Measurements from ENCODE around the gene TMEM150C. TPM values are rescaled to one million over a fixed set of nuclear protein-coding genes. Genes with fewer than 3 reads are reported as not detected.

The TMEM150C gene
- total and polyA plus RNA-seq, 2 donors from 2014 or later = 7.7 to 22.9 TPM

DNA sequence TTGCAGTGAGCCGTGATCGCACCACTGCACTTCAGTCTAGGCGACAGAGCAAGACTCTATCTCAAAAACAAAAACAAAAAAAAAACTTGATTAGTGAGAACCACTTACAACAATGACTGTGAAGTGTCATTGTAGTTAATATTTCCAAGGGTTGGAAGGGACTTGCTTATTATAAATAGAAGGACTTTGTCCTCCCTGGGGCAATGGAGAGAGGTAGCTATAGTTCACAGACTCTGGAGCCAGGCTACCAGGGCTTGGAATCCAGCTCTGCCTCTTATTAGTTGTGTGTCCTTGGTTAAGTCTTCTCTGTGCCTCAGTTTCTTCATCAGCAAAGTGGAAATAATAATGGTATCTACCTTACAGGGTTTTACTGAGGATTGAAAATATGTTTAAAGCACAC, 51.6 kb downstream of the TMEM150C start:
- peaks cover 0 to 5% (median 0%) of the 10 kb centered on the region in 3 donors for H3K4me1 ChIP-seq (ENCODE audit: control insufficient read depth in 2 of 3, insufficient read depth in 2 of 3, low read depth in 1 of 3, low read length in 3 of 3)
- no peak overlapping the region for H3K27ac ChIP-seq (ENCODE audit: low read depth in 2 of 2, low read length in 2 of 2)
- TF ChIP-seq, protein P1, sequence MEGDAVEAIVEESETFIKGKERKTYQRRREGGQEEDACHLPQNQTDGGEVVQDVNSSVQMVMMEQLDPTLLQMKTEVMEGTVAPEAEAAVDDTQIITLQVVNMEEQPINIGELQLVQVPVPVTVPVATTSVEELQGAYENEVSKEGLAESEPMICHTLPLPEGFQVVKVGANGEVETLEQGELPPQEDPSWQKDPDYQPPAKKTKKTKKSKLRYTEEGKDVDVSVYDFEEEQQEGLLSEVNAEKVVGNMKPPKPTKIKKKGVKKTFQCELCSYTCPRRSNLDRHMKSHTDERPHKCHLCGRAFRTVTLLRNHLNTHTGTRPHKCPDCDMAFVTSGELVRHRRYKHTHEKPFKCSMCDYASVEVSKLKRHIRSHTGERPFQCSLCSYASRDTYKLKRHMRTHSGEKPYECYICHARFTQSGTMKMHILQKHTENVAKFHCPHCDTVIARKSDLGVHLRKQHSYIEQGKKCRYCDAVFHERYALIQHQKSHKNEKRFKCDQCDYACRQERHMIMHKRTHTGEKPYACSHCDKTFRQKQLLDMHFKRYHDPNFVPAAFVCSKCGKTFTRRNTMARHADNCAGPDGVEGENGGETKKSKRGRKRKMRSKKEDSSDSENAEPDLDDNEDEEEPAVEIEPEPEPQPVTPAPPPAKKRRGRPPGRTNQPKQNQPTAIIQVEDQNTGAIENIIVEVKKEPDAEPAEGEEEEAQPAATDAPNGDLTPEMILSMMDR (IDR thresholded peaks at IDR 0.05; ENCODE audit: borderline replicate concordance, extremely low read depth, insufficient read depth) = no peak
- DNase-seq (no peak), FAIRE-seq (no peak)
- H3K9ac ChIP-seq (ENCODE audit: low read length in 3 of 3) = no peak overlapping the region
- no peaks in the 10 kb centered on the region for H3K9me3 ChIP-seq (ENCODE audit: control insufficient read depth in 2 of 3, insufficient read depth in 1 of 3, low read length in 3 of 3)
- intact Hi-C loops (cut with DNase I) = no loop called here
- no peak overlapping the region for H3K4me3 ChIP-seq (ENCODE audit: low read length in 3 of 3)
- H3K36me3 ChIP-seq (ENCODE audit: control insufficient read depth in 2 of 3, insufficient read depth in 3 of 3, low read length in 3 of 3) = no peaks in the 10 kb centered on the region
- no peaks in the 10 kb centered on the region for H3K27me3 ChIP-seq (ENCODE audit: control insufficient read depth, insufficient read depth, low read length)

DNA sequence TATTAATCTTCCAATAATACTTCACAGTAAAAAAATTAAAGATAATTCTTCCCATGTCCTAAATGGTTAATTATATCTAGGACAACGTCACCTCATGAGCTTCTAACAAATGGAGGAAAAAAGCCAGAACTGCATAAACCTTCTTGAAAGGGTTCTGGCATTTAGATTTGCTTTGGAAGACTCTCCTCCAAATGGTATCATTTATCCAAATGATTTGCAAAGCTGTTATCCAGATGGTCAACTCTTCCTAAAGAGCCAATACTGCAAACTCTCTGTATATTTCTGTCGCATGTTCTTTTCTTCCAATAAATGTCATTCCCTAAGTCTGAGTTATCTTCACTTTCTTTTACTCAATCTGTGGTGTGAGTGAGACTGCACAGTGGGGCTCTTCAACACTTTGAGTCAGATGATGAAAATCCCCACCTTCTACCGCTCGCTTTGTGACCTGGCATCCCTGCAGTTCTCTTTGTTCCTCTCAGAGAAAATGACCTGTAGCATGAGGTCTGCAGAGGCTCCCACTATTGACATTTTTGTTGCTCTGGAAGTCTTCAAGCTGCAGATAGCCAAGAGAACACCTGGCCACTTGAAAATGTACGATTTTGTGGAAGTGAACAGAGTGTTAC, 52.9 kb downstream of the TMEM150C start:
- Histone ChIP-seq H3K9ac (ENCODE audit: low read length in 3 of 3) (no peak overlapping the region), H3K27me3 (ENCODE audit: control insufficient read depth, insufficient read depth, low read length) (no peaks in the 10 kb centered on the region), H3K4me3 (ENCODE audit: low read length in 3 of 3) (no peak overlapping the region), H3K36me3 (ENCODE audit: control insufficient read depth in 2 of 3, insufficient read depth in 3 of 3, low read length in 3 of 3) (no peaks in the 10 kb centered on the region), H3K27ac (ENCODE audit: low read depth in 2 of 2, low read length in 2 of 2) (no peak overlapping the region), H3K4me1 (ENCODE audit: control insufficient read depth in 2 of 3, insufficient read depth in 2 of 3, low read depth in 1 of 3, low read length in 3 of 3) (peaks cover 0 to 5% (median 0%) of the 10 kb centered on the region in 3 donors), H3K9me3 (ENCODE audit: control insufficient read depth in 2 of 3, insufficient read depth in 1 of 3, low read length in 3 of 3) (no peaks in the 10 kb centered on the region)
- FAIRE-seq (no peak), DNase-seq (no peak)
- TF ChIP-seq, protein P1 (IDR thresholded peaks at IDR 0.05; ENCODE audit: borderline replicate concordance, extremely low read depth, insufficient read depth) = no peak
- intact Hi-C loops (cut with DNase I) = no loop called here

DNA sequence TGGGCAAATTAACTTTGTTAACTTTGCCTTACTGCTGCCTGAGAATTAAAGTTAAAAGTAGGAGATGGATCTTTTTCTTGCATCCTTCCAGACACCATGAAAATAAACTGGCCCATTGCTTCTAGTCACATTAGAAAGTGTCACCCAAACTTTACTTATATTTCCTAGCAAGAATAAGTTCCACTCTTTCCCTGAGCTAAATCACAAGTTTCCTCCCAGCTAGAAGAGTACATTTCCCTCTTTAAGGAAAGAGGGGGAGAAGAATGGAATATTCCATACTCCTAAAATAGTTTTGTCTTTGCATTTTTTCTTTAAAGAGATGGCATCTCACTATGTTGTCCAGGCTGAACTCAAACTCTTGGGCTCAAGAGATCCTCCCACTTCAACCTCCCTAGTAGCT, 53.8 kb downstream of the TMEM150C start:
- no peak for FAIRE-seq
- Histone ChIP-seq H3K27ac (ENCODE audit: low read depth in 2 of 2, low read length in 2 of 2) (no peak overlapping the region), H3K36me3 (ENCODE audit: control insufficient read depth in 2 of 3, insufficient read depth in 3 of 3, low read length in 3 of 3) (no peaks in the 10 kb centered on the region), H3K4me1 (ENCODE audit: control insufficient read depth in 2 of 3, insufficient read depth in 2 of 3, low read depth in 1 of 3, low read length in 3 of 3) (peaks cover 0 to 5% (median 0%) of the 10 kb centered on the region in 3 donors), H3K9me3 (ENCODE audit: control insufficient read depth in 2 of 3, insufficient read depth in 1 of 3, low read length in 3 of 3) (no peaks in the 10 kb centered on the region), H3K4me3 (ENCODE audit: low read length in 3 of 3) (no peak overlapping the region), H3K9ac (ENCODE audit: low read length in 3 of 3) (no peak overlapping the region), H3K27me3 (ENCODE audit: control insufficient read depth, insufficient read depth, low read length) (no peaks in the 10 kb centered on the region)
- intact Hi-C loops (cut with DNase I) = no loop called here
- TF ChIP-seq, protein P1 (IDR thresholded peaks at IDR 0.05; ENCODE audit: borderline replicate concordance, extremely low read depth, insufficient read depth) = no peak
- DNase-seq = no peak

DNA sequence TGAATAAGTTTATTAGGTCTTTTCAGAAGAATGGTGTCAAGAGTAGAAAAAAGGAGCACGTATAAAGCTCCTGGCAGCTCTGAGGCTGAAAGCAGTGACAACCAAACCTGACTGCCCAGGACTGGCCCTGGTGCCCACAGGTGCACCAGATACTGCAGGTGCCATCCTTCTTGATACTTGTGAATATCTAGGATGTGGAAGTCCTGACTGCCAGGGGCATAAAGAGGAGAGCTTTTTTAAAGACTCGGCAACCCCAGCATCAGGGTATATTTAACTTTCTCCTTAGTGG, 60.7 kb downstream of the TMEM150C start:
- no peaks in the 10 kb centered on the region for H3K9me3 ChIP-seq (ENCODE audit: control insufficient read depth in 2 of 3, insufficient read depth in 1 of 3, low read length in 3 of 3)
- intact Hi-C loops (cut with DNase I) = no loop called here
- FAIRE-seq = no peak
- no peaks in the 10 kb centered on the region for H3K36me3 ChIP-seq (ENCODE audit: control insufficient read depth in 2 of 3, insufficient read depth in 3 of 3, low read length in 3 of 3)
- H3K27ac ChIP-seq (ENCODE audit: low read depth in 2 of 2, low read length in 2 of 2) = no peak overlapping the region
- H3K4me1 ChIP-seq (ENCODE audit: control insufficient read depth in 2 of 3, insufficient read depth in 2 of 3, low read depth in 1 of 3, low read length in 3 of 3) = no peaks in the 10 kb centered on the region
- TF ChIP-seq, protein P1 (IDR thresholded peaks at IDR 0.05; ENCODE audit: borderline replicate concordance, extremely low read depth, insufficient read depth) = no peak
- DNase-seq = no peak
- H3K4me3 ChIP-seq (ENCODE audit: low read length in 3 of 3) = no peak overlapping the region
- no peak overlapping the region for H3K9ac ChIP-seq (ENCODE audit: low read length in 3 of 3)
- H3K27me3 ChIP-seq (ENCODE audit: control insufficient read depth, insufficient read depth, low read length) = no peaks in the 10 kb centered on the region

Measured in kidney (tissue), 14 donors.